SH-SY5Y (cell line): ENCODE results near the gene TTC28.

Experiments
- GATA2 ChIP-seq: IDR thresholded peaks from 2 replicates; pipeline ENCODE4 v1.6.1; 2011; ENCODE audit warnings: mild to moderate bottlenecking, low read depth, low read length
- GATA3 ChIP-seq: IDR thresholded peaks from 2 replicates; pipeline ENCODE4 v1.6.1; 2011; ENCODE audit warnings: low read depth, mild to moderate bottlenecking, low read length, moderate library complexity

- TF ChIP-seq GATA2 (no peak), GATA3 (no peak)
These were observed 458.8 kb downstream of the TTC28 start for GRCh38 chr22:28220626-28221363.
